HG02571 (cell line): ENCODE data around the gene BLOC1S6.
"Not testable (repeated sequence)": the region's sequence is repeated elsewhere in the genome, so short reads cannot be mapped to it uniquely, and the experiment has no call there.

Source experiments
- ATAC-seq: cut with Tn5 transposase; IDR thresholded peaks from one replicate; pipeline ENCODE4 v1.9.1; 2021; ENCODE audit warnings: mild to moderate bottlenecking, moderate library complexity; ENCODE audit not compliant: unreplicated experiment

Gene BLOC1S6

DNA sequence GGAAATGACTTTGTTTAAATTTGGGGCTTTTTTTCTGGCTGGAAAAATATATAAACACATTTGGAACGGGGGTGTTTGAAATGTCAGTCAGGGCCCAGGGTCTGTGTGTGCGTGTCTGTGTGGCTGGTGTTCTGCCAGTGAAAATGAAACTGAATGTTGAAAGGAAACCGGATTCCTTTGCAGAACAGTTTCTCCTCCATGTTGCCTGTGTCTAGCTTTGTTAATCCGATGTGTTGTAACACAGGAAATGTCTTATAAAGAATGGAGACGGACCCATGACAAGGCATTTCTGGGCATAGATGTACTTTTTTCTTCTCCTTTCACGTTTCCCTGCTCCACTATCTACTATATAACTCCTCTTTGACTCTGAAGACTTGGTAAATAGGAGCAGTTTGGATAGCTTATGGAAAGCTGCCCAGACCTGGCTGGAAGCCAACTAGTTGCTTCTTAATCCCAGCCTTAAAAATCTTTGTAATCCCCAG, 50.4 kb downstream of the BLOC1S6 start:
- peak; percentile 38 for ATAC-seq

DNA sequence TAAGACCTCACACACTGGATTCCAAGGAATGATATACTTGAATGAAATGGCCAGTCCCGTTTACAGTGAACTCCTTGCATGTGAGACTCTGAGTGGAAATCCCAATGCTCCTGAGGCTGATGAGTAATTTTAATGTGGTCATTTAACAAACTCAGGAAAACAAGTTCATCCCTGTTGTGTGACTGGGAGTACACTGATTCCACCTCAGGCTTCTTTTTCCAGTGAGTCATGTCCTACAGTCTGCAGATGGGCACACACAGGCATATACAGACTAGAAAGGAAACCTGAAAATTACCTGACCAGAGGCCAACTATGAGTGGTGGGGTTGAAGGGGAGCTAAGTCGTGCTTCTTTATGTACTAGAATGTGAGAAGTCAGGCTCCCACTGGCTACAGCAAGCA, 53.4 kb downstream of the BLOC1S6 start:
- no peak for ATAC-seq

DNA sequence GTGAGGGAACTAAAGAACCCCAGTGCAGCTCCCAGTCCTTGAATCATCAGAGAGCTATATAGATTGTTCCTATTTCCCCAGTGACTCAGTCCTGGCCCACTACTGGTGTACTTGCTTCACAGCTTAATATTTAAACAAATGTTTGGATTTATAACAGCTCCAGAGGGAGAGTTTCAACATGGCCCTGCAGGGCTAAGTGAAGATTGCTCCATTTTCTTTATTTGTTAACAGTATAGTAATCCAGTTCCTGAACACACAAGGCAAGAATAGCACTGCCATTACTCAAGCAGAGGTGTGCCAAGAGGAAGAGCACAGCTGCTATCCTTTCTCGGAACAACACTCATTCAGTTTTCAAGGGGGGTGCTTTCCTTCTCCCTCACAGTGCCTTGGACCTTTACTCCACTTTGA, 54.2 kb downstream of the BLOC1S6 start:
- no peak for ATAC-seq

DNA sequence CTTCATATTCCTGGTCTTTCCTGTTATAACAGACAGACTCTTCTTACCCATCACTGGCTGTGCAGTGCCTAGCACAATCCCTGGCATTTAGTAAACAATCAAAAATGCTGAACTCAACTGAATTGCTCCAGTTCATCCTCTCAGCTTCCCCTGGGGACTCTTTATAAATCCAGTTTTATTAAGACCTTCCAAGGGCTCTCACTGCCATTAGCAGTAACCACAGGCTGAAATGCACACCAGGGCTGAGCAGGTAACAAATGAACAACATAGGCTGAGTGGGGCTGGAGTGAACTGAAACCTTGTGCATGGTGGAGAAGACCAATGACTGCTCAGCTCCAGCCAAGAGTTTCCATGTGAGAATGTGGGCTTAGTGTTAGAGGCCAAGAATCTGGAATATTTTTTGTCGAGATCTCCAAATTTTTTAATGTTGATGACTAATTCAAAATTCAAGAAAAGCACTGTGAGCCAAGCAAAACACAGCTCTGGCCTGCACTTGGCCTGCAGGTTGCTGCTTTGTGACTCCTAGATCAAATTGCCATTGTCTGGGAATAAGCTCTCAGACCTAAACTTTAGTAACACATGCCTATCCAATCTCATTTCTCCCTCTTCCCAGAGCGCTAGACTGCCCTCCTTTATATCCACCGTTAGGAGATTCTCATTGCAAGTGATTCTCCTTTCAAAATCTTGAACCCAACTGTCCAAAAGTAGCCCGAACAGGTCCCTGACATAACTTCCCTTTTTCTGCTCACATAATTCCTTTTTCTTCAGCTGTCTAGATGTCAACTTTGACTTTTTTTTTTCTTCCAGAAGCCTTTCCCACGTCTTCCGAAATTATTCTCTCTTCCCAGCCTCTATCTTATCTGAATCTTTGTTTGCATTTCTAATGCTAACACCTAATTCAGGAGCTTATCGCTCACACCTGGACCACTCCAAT, 55.1 kb downstream of the BLOC1S6 start:
- no peak for ATAC-seq

DNA sequence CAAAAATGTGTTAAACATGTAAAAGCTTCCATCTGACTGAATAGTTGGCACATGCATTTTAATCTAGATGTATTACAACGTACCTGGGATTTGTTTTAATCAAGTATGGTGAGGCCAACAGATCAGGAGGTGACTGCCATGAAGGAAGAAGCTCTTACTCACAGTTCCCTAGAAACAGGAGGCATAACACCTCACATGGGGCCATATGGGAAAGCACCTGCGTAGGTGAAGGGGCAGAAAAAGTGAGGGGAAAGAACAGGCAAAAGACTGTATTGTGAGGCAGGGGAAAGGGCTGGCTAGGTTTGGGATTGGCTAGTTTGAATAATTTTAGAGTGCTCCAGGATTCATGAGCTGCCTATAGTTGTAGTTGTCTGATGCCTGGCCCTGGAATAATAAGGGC, 57.3 kb downstream of the BLOC1S6 start:
- no peak for ATAC-seq

DNA sequence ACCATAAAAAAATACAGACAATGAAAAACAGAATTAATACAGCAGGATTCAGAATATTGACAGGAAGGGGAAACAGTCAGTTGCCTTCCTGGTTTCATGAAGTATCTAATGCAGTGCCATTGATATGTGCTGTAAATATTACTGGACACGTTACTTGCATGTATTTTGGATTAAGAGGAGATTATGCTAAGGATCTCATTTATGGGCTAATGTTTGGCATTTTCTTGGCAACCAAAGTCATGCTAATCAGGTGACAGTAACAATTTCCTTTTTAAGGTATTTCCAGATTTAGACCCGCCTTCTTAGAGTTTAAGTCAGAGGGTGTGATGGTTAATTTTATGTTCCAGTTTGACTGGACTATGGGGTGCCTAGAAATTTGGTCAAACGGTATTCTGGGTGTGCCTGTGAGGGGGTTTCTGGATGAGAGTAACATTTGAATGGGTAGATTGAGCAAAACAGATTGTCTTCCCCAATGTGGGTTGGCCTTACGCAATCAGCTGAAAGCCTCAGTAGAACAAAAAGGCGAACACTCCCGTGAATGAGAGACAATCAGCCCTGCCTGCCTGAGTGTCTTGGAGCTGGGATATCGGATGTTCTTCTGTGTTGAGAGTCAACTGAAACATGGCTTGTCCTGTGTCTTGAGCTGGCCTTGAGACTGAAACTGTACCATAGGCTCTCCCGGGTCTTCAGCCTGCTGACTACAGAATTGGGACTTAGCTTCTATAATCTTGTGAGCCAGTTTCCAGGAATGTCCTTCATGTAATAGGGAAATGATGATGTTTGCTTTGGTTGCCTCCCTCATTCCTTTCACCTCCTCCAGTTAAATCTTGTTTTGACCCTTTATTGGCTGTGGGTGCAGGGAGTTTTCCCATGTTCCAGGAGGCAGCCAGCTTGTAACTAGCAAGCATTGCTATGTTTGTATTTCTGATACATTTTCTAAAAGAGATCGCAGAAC, 58.1 kb downstream of the BLOC1S6 start:
- ATAC-seq, result no peak

DNA sequence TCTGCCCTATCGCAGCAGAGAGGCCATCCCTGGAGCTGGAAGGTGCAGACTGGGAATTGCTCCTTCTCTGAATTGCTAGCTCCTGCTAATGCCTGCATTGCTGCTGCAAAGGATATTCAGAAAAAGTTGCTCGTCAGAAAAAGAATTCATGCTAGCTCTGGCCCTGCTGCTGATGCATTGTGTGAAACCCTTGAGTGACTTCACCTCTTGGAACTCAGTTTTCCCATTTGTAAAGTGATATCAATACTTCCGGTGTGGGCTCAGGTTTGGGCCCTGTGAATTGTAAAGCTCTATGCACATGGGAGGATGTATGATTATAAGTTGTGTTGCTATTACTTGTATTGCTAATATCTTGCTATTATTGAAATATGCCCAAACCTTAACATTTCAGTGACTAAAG, 59.0 kb downstream of the BLOC1S6 start:
- no peak for ATAC-seq

DNA sequence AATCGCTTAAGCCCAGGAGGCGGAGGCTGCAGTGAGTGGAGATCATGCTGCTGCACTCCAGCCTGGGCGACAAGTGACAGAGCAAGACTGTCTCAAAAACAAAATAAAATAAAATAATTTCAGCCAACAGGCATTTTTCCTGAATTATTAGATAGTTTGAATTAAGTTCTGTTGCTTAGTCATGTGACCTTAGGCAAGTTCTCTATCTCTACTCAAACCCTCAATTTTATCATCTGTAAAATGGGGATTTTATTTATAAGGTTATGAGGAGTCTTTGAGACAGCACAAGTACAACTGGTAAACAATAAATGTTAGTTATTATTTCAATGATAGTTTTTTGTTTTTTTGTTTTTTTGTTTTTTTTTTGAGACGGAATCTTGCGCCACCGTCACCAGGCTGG, 60.6 kb downstream of the BLOC1S6 start:
- no peak for ATAC-seq

DNA sequence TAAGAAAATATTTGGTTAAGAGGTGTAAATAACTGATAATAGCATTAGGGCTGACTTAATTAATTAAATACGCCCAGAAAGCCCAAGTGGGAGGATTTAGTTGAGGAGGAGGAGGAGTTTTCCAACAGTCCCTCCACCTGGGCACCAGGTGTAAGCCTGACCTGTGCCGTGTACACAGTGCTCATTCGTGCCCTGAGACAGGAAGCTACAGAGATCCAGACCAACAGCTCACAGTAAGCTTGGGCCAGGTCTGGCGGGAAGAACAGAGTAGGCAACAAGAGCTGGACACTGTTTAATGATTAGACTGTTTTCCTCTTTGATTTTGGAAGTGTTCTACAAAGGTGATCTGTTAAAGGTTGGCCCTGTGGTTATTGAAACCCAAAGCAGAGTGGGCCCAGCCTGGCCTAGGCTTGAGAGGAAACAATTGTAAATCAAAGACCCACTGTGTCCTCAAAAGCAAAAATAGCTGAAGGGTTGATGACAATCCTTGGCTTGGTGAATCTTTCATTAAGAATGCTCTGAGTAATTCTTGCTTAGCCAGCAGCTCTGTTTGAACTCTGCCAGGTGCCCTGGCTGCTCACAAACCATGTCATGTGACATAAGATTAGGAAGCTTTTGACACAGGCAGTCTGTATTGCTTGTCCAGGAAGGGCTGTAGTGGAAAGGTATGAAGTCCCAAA, 61.5 kb downstream of the BLOC1S6 start:
- ATAC-seq, result no peak

DNA sequence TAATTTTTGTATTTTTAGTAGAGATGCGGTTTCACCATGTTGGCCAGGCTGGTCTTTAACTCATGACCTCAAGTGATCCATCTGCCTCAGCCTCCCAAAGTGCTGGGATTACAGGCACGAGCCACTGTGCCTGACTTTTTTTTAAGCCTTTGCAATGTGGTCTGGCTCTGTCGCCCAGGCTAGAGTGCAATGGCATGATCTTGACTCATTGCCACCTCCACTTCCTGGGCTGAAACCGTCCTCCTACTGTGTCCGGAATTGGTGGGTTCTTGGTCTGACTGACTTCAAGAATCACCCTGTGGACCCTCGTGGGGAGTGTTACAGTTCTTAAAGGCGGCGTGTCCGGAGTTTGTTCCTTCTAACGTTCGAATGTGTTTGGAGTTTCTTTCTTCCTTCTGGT, 62.8 kb downstream of the BLOC1S6 start:
- not testable (repeated sequence) for ATAC-seq

DNA sequence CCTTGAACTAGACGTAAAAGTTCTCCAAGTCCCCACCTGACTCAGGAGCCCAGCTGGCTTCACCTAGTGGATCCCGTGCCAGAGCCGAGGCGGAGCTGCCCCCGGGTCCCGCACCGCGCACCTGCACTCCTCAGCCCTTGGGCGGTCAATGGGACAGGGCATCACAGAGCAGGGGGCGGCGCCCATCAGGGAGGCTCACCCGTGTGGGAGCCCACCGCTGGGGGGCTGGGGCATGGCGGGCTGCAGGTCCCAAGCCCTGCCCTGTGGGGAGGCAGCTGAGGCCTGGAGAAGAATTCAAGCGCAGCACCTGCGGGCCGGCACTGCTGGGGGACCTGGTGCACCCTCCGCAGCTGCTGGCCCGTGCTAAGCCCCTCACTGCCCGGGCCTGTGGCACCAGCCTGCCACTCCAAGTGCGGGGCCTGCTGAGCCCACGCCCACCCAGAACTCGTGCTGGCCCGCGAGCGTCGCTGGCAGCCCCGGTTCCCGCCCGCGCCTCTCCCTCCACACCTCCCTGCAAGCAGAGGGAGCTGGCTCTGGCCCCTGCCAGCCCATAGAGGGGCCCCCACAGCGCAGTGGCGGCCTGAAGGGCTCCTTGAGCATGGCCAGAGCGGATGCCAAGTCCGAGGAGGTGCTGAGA, 63.8 kb downstream of the BLOC1S6 start:
- ATAC-seq, result no peak

DNA sequence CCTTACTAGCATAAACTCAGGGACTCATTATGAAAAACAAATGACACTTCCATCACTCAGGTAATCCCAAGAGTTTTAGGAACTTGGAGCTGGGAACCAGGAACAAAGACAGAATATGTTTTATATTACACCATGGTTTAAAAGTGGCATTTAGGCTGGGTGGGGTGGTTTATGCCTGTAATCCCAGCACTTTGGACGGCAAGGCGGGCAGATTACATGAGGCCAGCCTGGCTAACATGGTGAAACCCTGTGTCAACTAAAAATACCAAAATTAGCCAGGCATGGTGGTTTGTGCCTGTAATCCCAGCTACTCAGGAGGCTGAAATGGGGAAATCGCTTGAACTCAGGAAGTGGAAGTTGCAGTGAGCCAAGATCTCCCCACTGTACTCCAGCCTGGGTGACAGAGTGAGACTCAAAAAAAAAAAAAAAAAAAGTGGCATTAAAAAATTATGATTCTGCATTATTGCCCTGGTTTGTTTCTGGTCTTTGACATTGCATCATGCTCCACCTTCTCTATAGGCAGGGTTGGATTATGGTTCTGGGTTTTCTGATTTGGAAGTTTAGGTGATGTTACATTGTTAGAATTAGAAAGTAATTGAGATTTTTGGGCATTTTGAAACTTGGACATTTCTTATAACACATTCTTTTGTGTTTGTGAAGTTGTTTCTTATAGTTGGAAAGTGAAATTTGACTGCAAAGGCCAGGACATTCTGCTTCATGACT, 66.7 kb downstream of the BLOC1S6 start:
- ATAC-seq, result no peak

DNA sequence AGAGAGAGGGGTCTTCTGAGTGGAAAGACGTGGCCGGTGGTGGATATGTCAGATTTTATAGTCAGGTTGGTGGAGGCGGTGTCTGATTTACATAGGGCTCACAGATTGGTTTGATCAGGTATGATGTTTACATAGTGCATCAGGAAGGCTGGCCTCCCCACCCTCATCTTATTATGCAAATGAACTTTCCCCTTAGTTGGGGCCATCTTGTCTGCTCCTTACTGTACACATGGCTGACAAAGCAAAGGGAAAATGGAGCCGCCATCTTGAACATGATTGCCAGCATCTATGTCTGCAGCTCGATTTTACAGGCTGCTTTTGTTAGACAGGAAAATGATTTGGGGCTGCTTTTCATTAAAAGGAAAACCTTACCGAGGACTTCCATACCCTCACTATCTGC, 67.6 kb downstream of the BLOC1S6 start:
- ATAC-seq, result no peak

DNA sequence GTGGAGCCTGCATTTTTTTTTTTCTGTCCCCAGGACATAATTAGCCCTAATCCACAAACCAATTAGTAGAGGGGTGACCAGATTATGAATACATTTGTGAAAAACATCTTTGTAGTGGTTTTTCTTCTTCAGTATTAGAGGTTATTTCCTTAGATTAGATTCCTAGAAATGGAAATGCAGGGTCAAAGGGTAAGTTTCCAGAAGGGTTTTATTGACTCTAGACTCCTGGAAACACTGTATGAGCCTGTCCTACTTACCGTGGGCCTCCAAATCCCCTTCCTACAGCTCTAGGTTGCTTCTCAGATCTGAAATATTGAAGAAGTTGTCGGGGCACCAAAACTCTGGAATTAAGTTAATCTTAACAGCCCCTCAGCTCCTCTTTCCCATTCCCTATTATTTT, 70.1 kb downstream of the BLOC1S6 start:
- no peak for ATAC-seq

DNA sequence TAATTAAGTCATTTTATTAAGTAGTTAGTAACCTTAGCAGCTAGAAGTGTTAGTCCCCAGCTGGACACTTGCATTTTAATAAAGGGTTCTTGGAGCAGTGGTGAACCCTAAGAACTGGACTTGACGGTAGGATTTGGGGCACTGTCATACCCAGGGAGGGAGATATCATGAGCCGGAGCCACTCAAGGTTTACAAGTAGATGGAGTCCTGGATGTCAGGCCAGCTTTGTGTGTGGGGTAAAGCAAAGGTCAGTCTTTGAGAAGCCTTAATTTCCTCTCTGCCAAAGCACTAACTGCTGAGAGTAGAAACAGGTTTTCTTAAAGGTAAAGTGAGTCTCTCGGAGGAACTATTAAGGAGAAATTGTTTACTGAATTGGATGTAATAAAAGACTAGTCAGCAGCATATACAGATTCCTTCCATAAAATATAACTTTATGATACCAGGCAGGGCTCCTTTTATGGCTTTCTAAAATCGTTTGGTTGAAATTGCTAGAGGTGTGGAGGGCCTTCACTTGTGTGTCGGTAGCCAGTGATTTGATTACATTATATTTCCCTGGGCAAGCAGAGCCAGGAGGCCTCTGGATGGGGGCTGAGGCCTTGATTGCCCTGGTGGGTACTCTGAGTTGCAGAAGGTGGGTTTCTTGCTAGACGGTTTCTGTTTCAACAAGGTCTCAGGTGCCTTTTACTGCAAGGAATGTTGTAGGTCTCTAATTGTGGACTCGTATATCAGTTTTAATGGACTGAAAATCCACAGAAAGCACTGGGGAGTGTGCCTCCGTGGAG, 70.8 kb downstream of the BLOC1S6 start:
- no peak for ATAC-seq
